ENCODE measurements around the gene DBH. TPM values are rescaled to one million over a fixed set of nuclear protein-coding genes. Genes with fewer than 3 reads are reported as not detected.

DBH gene
- total and polyA plus RNA-seq, 7 donors, result 0.01 TPM; not detected in 6

DNA sequence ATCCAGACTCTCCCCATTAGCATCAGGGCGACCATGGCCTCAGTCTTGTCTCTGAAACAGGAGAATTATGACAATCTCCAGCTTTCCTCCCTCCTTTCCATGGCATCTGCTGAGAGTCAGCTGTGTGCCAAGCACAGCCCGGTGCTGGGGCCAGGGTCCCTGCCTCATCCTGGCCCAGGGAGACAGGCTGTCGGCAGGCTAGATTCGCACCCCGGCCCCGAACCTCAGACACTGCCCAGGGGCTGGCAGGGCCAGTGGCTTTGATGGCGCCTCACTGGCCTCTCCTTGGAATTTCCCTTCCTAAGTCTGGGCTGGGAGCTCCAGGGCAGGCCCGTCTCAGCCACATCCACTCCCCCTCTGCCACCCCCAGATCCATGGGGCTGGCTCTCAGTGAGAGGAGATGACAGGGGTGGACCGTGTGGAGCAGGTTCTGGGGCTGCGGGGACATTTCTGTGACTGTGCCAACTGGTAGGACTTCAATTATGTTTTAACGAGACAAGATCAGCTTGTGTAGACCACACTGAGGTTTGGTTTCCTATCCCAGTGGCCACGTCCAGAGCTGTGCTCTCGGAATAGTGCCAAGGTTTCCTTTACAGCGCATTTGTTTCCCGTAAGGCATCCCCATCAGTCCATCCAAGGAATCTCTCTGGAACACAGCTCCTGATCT lies 42.4 kb upstream of the DBH start:
- 73 to 82% methylated on average over 15 of the region's 15 CpGs for WGBS, 2 donors
- no peaks in the 10 kb centered on the region for H3K36me3 ChIP-seq
- H3K4me1 ChIP-seq, result no peaks in the 10 kb centered on the region
- no peak for DNase-seq
- peaks cover 10 to 12% (median 10%) of the 10 kb centered on the region in 4 donors for H3K9me3 ChIP-seq
- intact Hi-C loops (cut with DNase I), result no loop called here
- no peak overlapping the region for H3K4me3 ChIP-seq
- TF ChIP-seq POLR2A (IDR thresholded peaks at IDR 0.05), result no peak
- TF ChIP-seq EP300 (IDR thresholded peaks at IDR 0.05), result no peak
- TF ChIP-seq, protein P1, sequence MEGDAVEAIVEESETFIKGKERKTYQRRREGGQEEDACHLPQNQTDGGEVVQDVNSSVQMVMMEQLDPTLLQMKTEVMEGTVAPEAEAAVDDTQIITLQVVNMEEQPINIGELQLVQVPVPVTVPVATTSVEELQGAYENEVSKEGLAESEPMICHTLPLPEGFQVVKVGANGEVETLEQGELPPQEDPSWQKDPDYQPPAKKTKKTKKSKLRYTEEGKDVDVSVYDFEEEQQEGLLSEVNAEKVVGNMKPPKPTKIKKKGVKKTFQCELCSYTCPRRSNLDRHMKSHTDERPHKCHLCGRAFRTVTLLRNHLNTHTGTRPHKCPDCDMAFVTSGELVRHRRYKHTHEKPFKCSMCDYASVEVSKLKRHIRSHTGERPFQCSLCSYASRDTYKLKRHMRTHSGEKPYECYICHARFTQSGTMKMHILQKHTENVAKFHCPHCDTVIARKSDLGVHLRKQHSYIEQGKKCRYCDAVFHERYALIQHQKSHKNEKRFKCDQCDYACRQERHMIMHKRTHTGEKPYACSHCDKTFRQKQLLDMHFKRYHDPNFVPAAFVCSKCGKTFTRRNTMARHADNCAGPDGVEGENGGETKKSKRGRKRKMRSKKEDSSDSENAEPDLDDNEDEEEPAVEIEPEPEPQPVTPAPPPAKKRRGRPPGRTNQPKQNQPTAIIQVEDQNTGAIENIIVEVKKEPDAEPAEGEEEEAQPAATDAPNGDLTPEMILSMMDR (IDR thresholded peaks at IDR 0.05), result no peak
- TF ChIP-seq POLR2AphosphoS5 (IDR thresholded peaks at IDR 0.05), result no peak
- no peak overlapping the region for H3K27ac ChIP-seq
- peaks cover 0 to 18% (median 0%) of the 10 kb centered on the region in 3 donors for H3K27me3 ChIP-seq

DNA sequence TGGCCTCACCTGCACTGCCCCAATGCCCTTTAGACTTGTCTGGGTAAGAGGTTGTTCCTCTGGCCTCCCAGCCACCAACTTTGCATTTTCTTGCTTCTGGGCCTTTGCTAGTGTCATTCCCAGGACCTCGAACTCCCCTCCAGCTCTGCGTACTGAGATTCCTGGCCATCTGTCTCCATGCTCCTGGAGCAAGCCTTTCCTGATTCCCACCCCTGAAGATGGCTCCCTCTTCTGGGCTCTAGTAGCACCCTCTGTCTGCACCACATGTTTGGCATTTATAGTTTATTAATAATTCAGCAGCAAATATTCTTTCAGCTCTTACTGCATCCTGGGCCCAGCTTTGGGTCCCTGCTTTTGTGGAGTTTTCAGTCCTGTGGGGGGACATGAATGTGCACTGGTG lies 41.9 kb upstream of the DBH start:
- H3K4me1 ChIP-seq, result no peaks in the 10 kb centered on the region
- no peak overlapping the region for H3K27ac ChIP-seq
- intact Hi-C loops (cut with DNase I), result no loop called here
- H3K4me3 ChIP-seq, result no peak overlapping the region
- no peaks in the 10 kb centered on the region for H3K36me3 ChIP-seq
- TF ChIP-seq, protein P1 (IDR thresholded peaks at IDR 0.05), result no peak
- TF ChIP-seq POLR2A (IDR thresholded peaks at IDR 0.05), result no peak
- TF ChIP-seq POLR2AphosphoS5 (IDR thresholded peaks at IDR 0.05), result no peak
- no peak for TF ChIP-seq EP300 (IDR thresholded peaks at IDR 0.05)
- DNase-seq, result no peak
- H3K9me3 ChIP-seq, result peaks cover 10 to 12% (median 10%) of the 10 kb centered on the region in 4 donors
- H3K27me3 ChIP-seq, result peaks cover 0 to 18% (median 0%) of the 10 kb centered on the region in 3 donors
- 90 to 97% methylated on average over 2 of the region's 2 CpGs for WGBS, 2 donors

GRCh38 chr9:133595910-133596309 lies 40.3 kb upstream of the DBH start:
- Histone ChIP-seq H3K27ac (no peak overlapping the region), H3K4me1 (no peaks in the 10 kb centered on the region), H3K9me3 (peaks cover 10 to 12% (median 10%) of the 10 kb centered on the region in 4 donors), H3K27me3 (peaks cover 0 to 10% (median 0%) of the 10 kb centered on the region in 3 donors), H3K36me3 (no peaks in the 10 kb centered on the region), H3K4me3 (no peak overlapping the region)
- 81 to 91% methylated on average over 8 of the region's 8 CpGs for WGBS, 2 donors
- intact Hi-C loops (cut with DNase I), result no loop called here
- DNase-seq, result no peak
- TF ChIP-seq, protein P1 (IDR thresholded peaks at IDR 0.05), result no peak
- no peak for TF ChIP-seq EP300 (IDR thresholded peaks at IDR 0.05)
- no peak for TF ChIP-seq POLR2A (IDR thresholded peaks at IDR 0.05)
- no peak for TF ChIP-seq POLR2AphosphoS5 (IDR thresholded peaks at IDR 0.05)

DNA sequence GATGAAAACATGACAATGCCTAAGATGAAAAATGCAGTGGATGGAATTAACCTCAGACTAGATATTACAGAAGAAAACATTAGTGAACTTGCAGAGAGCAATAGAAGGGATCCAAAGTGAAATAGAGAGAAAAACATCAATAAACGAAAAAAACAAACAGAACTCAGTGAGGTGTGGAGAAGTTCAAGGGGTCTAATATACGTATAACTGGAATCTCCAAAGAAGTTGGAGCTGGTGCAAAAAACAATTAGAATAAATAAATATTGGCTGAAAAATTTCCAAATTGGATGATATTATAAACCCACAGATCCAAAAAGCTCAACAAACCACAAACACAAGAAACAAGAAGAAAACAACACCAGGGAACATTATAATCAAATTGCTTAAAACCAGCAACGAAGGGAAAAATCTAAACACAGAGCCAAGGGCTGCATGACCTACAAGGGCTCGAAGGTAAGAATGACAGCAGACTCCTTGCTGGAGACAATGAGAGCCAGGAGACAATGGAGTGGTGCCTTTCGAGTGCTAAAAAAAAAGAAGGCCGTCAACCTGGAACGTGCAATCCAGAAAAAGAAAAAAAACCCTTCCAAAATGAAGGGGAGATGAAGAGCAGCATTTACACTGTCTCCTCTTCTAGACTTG lies 38.7 kb upstream of the DBH start:
- no peak overlapping the region for H3K27ac ChIP-seq
- intact Hi-C loops (cut with DNase I), result no loop called here
- no peak overlapping the region for H3K4me3 ChIP-seq
- H3K36me3 ChIP-seq, result no peaks in the 10 kb centered on the region
- H3K4me1 ChIP-seq, result no peaks in the 10 kb centered on the region
- WGBS, 2 donors, result 79 to 82% methylated on average over 7 of the region's 7 CpGs
- no peak for DNase-seq
- peaks cover 0 to 8% (median 8%) of the 10 kb centered on the region in 3 donors for H3K27me3 ChIP-seq
- TF ChIP-seq, protein P1 (IDR thresholded peaks at IDR 0.05), result no peak
- TF ChIP-seq POLR2A (IDR thresholded peaks at IDR 0.05) (no peak), POLR2AphosphoS5 (IDR thresholded peaks at IDR 0.05) (no peak), EP300 (IDR thresholded peaks at IDR 0.05) (no peak)
- peaks cover 10 to 12% (median 10%) of the 10 kb centered on the region in 4 donors for H3K9me3 ChIP-seq

Measured in sigmoid colon (tissue), 7 donors.